GM12801 (cell line): ENCODE measurements around the gene HILPDA.

Source experiments
- CTCF ChIP-seq: IDR thresholded peaks from one replicate; pipeline ENCODE4 v1.5.1; 2011; ENCODE audit warnings: control low read depth; ENCODE audit not compliant: insufficient read length; ENCODE audit errors: extremely low read depth

Gene HILPDA

GRCh38 chr7:128455543-128456254 is at the start of gene HILPDA:
HILPDA (plus strand) TSS chr7:128455878; CDS start chr7:128457269, 1,391 bp downstream.
- TF ChIP-seq CTCF = no peak

GRCh38 chr7:128406314-128407232 is 49.1 kb upstream of the HILPDA start:
- TF ChIP-seq CTCF = no peak

GRCh38 chr7:128407233-128407589 is 48.5 kb upstream of the HILPDA start:
- no peak for TF ChIP-seq CTCF

GRCh38 chr7:128407751-128408708 is 47.6 kb upstream of the HILPDA start:
- no peak for TF ChIP-seq CTCF

GRCh38 chr7:128408709-128409595 is 46.7 kb upstream of the HILPDA start:
- TF ChIP-seq CTCF = no peak

GRCh38 chr7:128409596-128410450 is 45.9 kb upstream of the HILPDA start, which contains the start of gene IMPDH1:
IMPDH1 (minus strand) TSS chr7:128409982; CDS start chr7:128409901, 81 bp downstream.
- no peak for TF ChIP-seq CTCF
